AG04449 (cell line): Measurements from ENCODE around the gene SPAG5.

Source experiments
- CTCF ChIA-PET: fragments of 350-600 bp; formaldehyde crosslinking; extraction: SDS; loops from one replicate; lab custom pipeline; 2021; ENCODE audit warnings: antibody characterized with exemption; lab: Yijun Ruan, JAX
- POLR2A ChIA-PET: fragments of 400-600, 350-600 bp; formaldehyde crosslinking; extraction: SDS; loops from one replicate; lab custom pipeline; 2020; ENCODE audit warnings: antibody characterized with exemption, inconsistent platforms; lab: Yijun Ruan, JAX
- DNase-seq: peaks from one replicate; pipeline ENCODE4 v3.0.0-alpha.2; 2010; ENCODE audit warnings: low read depth, low spot score
- H3K4me3 ChIP-seq: 2 replicates; pipeline ENCODE4 v1.5.1; 2011; ENCODE audit warnings: low read depth, mild to moderate bottlenecking, control low read depth, low read length
- TF ChIP-seq, protein P1 (sequence below): IDR thresholded peaks from one replicate; pipeline ENCODE4 v1.5.1; 2011; ENCODE audit warnings: mild to moderate bottlenecking, moderate library complexity, low read length, control low read depth, inconsistent platforms; ENCODE audit not compliant: insufficient read depth; ENCODE audit errors: missing control alignments

Gene SPAG5

DNA sequence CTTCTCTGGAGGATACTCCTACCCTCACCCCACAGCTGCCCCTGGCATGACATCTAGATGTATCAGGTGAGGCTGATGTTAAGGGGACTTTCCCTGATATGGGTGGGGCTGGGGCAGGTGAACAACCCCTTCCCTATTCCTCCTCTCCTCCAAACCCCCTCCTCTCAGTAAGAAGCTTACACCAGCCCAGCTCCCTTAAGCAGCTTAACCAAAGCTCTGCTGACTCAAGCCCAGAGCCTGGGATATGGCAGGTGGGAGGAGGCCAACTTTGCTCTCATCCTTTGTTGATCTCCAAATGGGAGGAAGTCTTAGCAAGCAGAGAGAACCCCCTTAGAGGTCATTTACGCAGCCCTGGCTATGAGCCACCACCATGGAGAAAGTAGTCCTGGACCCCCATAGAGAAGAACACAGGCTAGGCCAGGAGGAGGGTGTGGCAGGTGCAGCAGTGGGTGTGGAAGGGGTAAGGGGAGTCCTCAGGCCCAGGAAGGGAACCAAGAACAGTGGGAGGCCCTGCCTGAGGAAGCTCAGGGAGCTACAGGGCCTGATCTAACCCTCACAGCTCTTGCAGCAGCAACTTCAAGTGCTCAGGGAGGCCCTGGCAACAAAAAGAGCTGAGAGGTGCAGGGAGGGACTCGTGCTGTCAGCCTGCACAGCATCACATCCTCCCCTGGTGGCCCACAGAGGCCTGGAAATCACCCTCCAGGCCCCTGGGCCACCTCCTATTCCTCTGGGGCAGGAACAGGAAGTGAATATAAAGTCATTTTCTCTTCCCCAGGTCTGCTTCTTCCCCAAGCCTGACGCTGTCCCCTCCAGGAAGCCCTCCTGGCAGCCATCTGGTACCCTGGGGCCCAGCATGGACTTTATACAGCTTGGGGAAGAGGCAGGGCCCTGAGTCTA is 49.3 kb downstream of the SPAG5 start:
- DNase-seq = no peak
- ChIA-PET POLR2A (no interaction called here), CTCF (interaction anchor here (0.6 to 8.9 kb wide), 7 partner anchors 9 to 55 kb away, joined by 3 to 107 read pairs (median 33); partner anchors contain the start of gene PIGS)
- TF ChIP-seq, protein P1, sequence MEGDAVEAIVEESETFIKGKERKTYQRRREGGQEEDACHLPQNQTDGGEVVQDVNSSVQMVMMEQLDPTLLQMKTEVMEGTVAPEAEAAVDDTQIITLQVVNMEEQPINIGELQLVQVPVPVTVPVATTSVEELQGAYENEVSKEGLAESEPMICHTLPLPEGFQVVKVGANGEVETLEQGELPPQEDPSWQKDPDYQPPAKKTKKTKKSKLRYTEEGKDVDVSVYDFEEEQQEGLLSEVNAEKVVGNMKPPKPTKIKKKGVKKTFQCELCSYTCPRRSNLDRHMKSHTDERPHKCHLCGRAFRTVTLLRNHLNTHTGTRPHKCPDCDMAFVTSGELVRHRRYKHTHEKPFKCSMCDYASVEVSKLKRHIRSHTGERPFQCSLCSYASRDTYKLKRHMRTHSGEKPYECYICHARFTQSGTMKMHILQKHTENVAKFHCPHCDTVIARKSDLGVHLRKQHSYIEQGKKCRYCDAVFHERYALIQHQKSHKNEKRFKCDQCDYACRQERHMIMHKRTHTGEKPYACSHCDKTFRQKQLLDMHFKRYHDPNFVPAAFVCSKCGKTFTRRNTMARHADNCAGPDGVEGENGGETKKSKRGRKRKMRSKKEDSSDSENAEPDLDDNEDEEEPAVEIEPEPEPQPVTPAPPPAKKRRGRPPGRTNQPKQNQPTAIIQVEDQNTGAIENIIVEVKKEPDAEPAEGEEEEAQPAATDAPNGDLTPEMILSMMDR = no peak
- H3K4me3 ChIP-seq = no peak overlapping the region

DNA sequence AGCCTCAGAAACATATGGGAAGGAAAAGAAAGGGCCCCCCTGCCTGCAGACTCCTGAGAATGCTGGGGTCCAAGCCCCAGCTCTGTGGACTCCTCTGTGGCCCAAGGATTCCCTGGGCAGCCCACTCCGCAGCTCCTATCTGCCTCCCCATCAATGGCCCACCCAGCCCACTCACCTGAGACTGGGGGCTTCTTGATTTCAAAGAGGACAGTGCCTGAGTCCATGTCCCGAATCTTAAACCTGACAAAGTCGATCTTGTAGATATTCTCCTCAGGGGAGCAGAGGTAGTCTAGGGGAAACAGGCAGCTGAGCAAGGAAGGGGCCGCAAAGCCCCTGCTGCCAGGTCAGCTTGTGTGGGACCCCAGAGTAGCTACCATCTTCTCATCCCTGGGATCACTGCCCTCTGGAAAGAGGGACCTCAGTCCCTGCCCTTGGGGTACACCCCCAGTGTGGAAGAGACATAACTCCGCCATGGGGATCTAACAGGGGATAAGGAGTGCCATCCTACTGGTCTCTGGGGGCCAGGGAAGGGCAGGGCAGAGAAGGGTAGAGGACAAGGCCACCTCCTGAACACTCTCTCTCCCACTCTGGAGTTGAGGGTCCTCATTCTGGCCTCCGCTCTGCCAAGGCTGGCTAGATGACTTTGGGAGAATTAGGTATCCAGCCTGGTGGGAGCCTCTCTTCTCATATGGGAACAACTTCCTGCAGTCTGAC is 50.3 kb downstream of the SPAG5 start:
- no peak for DNase-seq
- ChIA-PET CTCF (interaction anchor here (0.6 to 8.9 kb wide), 15 partner anchors 10 to 65 kb away, joined by 3 to 107 read pairs (median 4); partner anchors contain the start of gene PIGS), POLR2A (no interaction called here)
- TF ChIP-seq, protein P1 = no peak
- no peak overlapping the region for H3K4me3 ChIP-seq

DNA sequence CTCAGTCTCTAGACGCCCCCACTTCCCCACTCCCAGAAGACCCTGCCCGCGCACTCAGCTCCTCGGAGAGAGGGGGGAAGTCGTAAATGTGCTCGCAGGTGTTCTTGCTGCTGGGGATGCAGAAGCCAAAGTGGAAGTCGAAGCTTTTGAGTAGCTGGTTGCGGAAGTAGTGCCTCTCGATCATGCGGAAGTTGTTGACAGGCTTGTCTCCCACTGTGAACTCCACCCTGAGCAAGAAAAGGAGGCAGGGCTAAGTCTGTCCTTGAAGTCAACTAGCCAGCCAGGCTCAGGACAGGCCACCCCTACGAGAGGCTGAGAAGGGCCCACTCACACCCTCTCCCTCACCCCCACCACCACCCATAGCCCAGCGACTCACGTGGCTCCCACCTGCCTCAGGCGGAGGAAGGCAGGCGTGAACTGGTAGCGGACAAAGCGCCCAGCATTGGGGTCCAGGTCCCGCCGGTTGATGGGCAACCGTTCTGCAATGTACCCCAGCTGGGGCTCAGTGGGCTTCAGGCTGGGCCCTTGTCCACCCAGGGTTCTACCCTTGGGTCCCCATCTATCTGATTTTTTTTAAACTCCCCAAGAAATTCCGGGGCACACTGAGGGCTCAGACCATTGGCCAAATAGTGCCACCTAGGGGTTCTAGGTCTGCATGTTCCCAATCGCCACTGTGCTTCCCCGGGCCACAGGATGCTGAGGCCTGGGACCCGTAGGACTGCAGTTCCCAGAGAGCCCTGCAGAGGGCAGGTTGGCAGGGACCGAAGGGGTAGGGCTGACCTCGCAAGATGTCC is 51.0 kb downstream of the SPAG5 start:
- no peak for DNase-seq
- CTCF ChIA-PET = interaction anchor here (0.6 to 8.9 kb wide), 18 partner anchors 10 to 100 kb away, joined by 3 to 107 read pairs (median 6); partner anchors contain the start of gene PIGS

DNA sequence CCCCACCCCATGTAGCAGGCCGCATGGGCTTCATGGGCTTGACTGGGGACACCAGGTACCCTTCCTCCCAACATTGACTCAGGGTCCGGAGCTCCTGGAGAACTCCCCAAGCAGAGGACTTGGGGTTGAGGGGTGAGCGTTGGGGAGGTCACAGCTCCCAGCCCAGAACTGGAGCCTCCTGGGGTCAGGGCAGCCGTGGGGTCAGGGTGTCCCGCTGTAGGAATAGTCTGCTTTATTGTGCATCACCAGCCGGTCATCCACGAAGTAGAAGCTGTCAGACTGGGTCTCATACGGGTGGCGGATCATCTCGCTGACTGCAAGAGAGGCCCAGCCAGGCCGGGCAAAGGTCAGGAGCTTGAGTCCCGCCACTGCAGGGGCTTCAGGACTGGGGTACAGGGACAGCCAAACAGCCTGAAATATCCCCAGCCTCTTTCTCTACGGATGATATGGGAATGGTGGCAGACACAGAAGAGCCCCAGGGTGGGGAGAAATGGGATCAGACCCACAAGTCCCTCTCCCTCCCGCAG is 51.7 kb downstream of the SPAG5 start:
- ChIA-PET CTCF (interaction anchor here (1.0 to 8.9 kb wide), 13 partner anchors 10 to 99 kb away, joined by 3 to 107 read pairs (median 11); partner anchors contain the start of gene PIGS), POLR2A (no interaction called here)
- DNase-seq = no peak
- no peak overlapping the region for H3K4me3 ChIP-seq
- TF ChIP-seq, protein P1 = no peak

More for the DNA sequence above, 51.0 kb downstream of the SPAG5 start:
- POLR2A ChIA-PET = no interaction called here
- TF ChIP-seq, protein P1 = peak; percentile 87
- no peak overlapping the region for H3K4me3 ChIP-seq

DNA sequence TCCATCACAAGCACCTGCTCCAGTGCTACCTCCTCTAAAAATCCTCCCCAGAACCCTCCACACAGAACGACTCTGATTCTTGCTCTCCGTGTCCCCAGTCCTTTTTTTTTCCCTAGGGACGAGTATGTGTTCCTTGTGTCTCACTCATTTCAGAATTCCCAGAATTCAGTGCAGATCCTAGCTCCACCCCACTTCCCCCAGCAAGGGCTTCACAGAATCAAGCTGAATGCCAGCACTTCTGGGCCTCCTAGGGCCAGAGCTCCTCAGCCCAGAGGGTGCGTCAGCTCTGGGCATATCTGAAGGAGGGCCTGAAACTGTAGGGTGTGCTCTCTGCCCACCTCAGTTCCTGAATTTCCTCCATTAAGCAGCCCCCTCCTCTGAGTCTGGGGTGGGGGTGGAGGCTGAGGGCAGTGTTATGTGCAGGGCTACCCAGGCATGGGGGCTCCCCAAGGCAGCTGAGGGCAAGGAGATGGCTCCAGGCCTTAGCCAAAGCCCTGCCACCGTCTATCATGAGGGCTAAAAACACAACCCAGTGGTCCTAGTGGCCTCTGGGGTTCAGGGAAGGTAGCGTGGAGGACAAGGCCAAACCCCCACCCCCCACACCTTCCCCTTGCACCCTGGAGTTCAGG is 52.9 kb downstream of the SPAG5 start:
- TF ChIP-seq, protein P1 = no peak
- ChIA-PET POLR2A (interaction anchor here (0.9 kb wide), 1 partner anchor 26 kb away, joined by 3 read pairs; the partner anchor contains the start of gene PIGS), CTCF (interaction anchor here (1.7 to 8.9 kb wide), 5 partner anchors 9 to 67 kb away, joined by 5 to 107 read pairs (median 14); no protein-coding TSS in a partner anchor)
- H3K4me3 ChIP-seq = no peak overlapping the region
- DNase-seq = no peak
